BE2C (cell line): ENCODE results near the gene ATOX1.

Source experiments
- DNase-seq: peaks from one replicate; pipeline ENCODE4 v3.0.0-alpha.2; 2020
- H3K27me3 ChIP-seq: fragments of 250-450 bp; sonication (Bioruptor Pico); 2 replicates; pipeline ENCODE4 v1.5.1; 2020; ENCODE audit warnings: mild to moderate bottlenecking
- H3K36me3 ChIP-seq: fragments of 250-450 bp; sonication (Bioruptor Pico); 2 replicates; pipeline ENCODE4 v1.5.1; 2020; ENCODE audit warnings: mild to moderate bottlenecking
- H3K4me1 ChIP-seq: fragments of 250-450 bp; sonication (Bioruptor Pico); 2 replicates; pipeline ENCODE4 v1.5.1; 2020
- H3K4me3 ChIP-seq: 2 replicates; pipeline ENCODE4 v1.5.1; 2011; ENCODE audit warnings: low read depth, low read length
- H3K9me3 ChIP-seq: fragments of 250-450 bp; sonication (Bioruptor Pico); 2 replicates; pipeline ENCODE4 v1.5.1; 2020
- CTCF ChIP-seq: IDR thresholded peaks from 2 replicates; pipeline ENCODE4 v1.5.1; 2012; ENCODE audit warnings: mild to moderate bottlenecking, low read depth, low read length

The ATOX1 gene

GRCh38 chr5:151780348-151780747 is 21.9 kb upstream of the ATOX1 start:
- H3K4me1 ChIP-seq, result peaks cover 3% of the 10 kb centered on the region; the same call in 1 of the 2 replicates
- H3K9me3 ChIP-seq, result no peaks in the 10 kb centered on the region
- no peak overlapping the region for H3K4me3 ChIP-seq
- no peak for TF ChIP-seq CTCF
- H3K36me3 ChIP-seq, result peaks cover 25% of the 10 kb centered on the region
- no peak for DNase-seq
- no peaks in the 10 kb centered on the region for H3K27me3 ChIP-seq

GRCh38 chr5:151779531-151780125 is 21.2 kb upstream of the ATOX1 start:
- no peak for DNase-seq
- Histone ChIP-seq H3K4me3 (no peak overlapping the region), H3K9me3 (no peaks in the 10 kb centered on the region), H3K36me3 (peaks cover 25% of the 10 kb centered on the region), H3K27me3 (no peaks in the 10 kb centered on the region), H3K4me1 (peaks cover 3% of the 10 kb centered on the region; the same call in 1 of the 2 replicates)
- TF ChIP-seq CTCF, result no peak

- Histone ChIP-seq H3K4me1 (peaks cover 6% of the 10 kb centered on the region), H3K4me3 (peak overlapping the region; percentile 15), H3K36me3 (peaks cover 28% of the 10 kb centered on the region), H3K27me3 (no peaks in the 10 kb centered on the region), H3K9me3 (no peaks in the 10 kb centered on the region)
- DNase-seq, result no peak
- TF ChIP-seq CTCF, result no peak
Observed at GRCh38 chr5:151775025-151775606, 16.7 kb upstream of the ATOX1 start.

- no peaks in the 10 kb centered on the region for H3K27me3 ChIP-seq
- H3K4me1 ChIP-seq, result peaks cover 6% of the 10 kb centered on the region
- peaks cover 28% of the 10 kb centered on the region for H3K36me3 ChIP-seq
- TF ChIP-seq CTCF, result no peak
- no peak for DNase-seq
- peak overlapping the region; percentile 94 for H3K4me3 ChIP-seq
- H3K9me3 ChIP-seq, result no peaks in the 10 kb centered on the region
Observed at GRCh38 chr5:151773951-151774350, 15.5 kb upstream of the ATOX1 start.

GRCh38 chr5:151772846-151773561 is 14.6 kb upstream of the ATOX1 start:
- no peak for TF ChIP-seq CTCF
- peaks cover 21% of the 10 kb centered on the region for H3K36me3 ChIP-seq
- H3K27me3 ChIP-seq, result no peaks in the 10 kb centered on the region
- H3K4me1 ChIP-seq, result peaks cover 6% of the 10 kb centered on the region
- H3K9me3 ChIP-seq, result no peaks in the 10 kb centered on the region
- H3K4me3 ChIP-seq, result peak overlapping the region; percentile 94
- DNase-seq, result no peak
